NCI-H1105 (cell line): Measurements from ENCODE around the gene SERPINA1.
"Not testable (repeated sequence)": the region's sequence is repeated elsewhere in the genome, so short reads cannot be mapped to it uniquely, and the experiment has no call there.

Experiments used
- DNase-seq: peaks from one replicate; lab custom pipeline; 2025; lab: John Stamatoyannopoulos, UW

SERPINA1 gene

DNA sequence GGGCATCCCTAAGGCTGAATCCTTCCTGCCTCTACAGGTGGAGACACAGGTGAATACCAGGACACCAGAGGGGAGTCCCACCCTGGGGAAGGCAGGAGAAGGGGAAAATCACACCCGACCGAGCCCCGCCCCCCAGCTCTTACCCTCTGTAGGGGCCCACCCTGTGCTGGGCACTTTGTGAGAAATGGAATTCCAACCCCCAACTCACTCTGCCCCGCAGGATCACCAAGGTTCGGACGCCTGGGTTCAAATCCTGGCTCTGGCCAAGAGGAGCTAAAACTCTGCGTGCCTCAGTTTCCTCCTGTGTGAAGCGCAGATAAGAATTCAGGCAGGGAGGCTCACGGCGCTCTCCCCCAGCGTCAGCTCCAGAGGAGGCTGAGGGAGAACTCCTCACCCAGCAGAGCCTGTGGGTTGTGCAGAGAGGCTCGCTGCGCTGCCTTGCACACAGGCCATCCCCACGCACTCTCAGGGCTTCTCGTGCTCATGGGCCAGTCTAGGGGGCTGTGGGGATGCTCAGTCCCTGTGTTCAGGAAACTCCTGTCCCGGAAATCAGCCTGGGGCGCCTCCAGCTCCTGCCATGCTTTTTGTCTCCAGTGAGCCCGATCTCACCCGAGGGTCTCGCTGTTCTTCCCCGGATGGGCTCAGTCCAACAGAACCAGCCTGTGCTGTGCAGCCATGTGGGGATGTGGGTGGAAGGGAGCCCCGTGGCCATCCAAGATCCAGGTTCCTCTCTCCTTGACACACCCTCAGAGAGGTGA is 18.5 kb downstream of the SERPINA1 start:
- not testable (repeated sequence) for DNase-seq

- no peak for DNase-seq
Observed at GRCh38 chr14:94368956-94369355, 19.4 kb downstream of the SERPINA1 start.

- no peak for DNase-seq
Observed at GRCh38 chr14:94368243-94368590, 20.2 kb downstream of the SERPINA1 start.

DNA sequence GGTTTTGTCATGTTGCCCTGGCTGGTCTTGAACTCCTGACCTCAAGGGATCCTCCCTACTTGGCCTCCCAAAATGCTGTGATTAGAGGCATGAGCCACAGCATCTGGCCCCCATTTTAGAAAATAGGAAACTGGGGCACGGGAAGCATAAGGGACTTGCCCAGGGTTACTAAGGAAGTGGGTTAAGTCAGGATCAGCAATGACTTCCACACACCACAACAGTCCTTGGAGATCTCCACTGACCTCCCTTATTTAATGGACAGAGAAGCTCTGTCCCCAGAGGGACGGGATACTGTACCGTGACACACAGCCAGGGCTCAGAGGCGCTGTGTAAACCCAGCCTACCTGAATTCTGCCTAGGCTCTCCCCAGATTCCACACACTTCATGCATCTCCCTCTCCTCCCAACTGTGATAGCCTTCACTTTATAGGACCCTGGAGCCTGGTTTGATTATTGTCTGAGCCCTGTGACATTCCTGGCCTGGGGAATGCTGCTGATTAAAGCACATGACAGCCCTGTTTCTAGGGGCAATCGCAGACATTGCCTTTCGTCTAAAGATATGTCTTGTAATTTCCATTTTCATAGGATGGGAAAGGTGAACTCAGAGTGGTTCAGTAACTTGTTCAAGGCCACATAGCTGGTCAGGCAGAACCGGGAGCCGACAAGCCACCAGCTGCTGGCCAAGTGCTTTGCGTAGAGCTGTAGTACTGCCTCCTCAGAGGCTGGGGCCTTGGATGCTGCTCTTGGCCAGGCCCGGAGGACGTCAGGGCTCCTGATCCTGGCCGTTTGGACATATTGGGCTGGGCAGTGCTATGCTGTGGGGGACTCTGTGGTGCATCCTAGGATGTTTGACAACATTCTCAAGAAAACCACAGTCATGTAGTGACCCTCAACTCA is 20.8 kb downstream of the SERPINA1 start:
- no peak for DNase-seq

DNA sequence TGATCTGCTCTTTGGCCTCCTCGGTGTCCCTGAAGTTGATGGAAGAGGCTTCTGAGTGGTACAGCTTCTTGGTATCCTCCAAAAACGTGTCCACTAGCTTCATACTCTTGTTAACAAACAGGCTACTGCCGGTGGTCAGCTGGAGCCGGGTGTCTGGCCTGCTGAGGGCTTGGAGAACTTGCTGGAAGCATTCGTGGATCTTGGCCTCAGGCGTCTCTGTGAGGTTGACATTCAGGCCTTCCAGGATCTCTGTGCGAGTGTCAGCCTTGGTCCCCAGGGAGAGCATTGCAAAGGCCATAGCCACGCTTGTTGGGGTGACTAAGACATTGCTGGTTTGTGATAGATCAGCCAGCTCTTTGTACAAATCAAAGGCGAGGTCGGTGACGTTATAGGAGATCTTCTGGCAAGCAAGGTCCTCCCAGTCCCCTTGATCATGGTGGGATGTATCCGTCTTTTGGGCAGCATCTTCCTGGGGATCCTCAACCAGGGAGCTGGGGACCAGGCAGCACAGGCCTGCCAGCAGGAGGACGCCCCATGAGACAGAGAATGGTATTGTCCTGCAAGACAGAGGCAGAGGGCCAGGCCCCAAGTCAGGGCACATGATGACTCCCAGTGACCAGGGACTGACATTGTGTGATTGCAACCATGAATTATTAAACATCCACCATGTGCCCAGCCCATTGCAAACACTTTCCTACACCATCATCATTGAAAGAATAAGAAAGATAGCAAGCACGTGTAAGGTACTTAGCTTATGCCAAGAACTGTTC is 22.1 kb downstream of the SERPINA1 start, which contains the start of gene SERPINA2:
TSS of gene SERPINA2 (minus strand) at position 553 of the 770 bp plus-strand sequence.
- no peak for DNase-seq

GRCh38 chr14:94365624-94366023 is 22.8 kb downstream of the SERPINA1 start:
- no peak for DNase-seq

DNA sequence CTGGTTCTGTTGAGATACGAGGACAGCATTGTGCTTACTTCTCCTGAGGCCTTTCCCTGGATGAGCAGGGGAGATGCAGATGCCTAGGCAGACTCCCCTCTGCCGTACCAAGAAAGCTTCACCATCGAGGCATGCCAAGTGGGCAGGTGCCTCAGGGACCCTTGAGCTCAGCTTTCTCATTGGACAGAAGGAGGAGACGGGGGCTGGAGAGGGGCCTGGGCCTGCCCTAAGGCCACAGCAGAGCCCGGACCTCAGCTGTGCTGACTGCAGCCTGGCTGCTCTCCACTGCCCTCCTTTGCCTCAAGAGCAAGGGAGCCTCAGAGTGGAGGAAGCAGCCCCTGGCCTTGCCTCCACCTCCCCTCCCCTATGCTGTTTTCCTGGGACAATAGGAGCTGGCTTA is 23.4 kb downstream of the SERPINA1 start:
- DNase-seq, result no peak

- DNase-seq, result no peak
Observed at GRCh38 chr14:94364037-94364436, 24.4 kb downstream of the SERPINA1 start.

GRCh38 chr14:94363151-94363624 is 25.2 kb downstream of the SERPINA1 start:
- no peak for DNase-seq

DNA sequence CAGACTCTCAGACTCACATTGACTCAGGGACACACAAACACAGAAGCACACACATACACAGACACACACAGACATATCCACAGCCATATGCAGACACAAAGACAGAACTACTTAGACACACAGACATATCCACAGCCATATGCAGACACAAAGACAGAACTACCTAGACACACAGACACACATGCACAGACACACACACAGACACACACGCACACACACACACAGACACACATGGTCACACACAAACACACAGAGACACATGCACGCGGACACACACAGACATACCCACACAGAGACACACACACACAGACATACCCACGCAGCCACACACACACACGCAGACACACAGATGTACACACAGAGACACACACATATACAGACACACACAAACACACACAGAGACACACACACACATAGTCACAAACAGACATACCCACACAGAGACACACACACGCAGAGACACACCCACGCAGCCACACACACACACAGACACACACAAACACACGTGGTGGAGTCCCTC is 25.7 kb downstream of the SERPINA1 start:
- DNase-seq, result no peak

- DNase-seq, result no peak
Observed at GRCh38 chr14:94361682-94362081, 26.7 kb downstream of the SERPINA1 start.

DNA sequence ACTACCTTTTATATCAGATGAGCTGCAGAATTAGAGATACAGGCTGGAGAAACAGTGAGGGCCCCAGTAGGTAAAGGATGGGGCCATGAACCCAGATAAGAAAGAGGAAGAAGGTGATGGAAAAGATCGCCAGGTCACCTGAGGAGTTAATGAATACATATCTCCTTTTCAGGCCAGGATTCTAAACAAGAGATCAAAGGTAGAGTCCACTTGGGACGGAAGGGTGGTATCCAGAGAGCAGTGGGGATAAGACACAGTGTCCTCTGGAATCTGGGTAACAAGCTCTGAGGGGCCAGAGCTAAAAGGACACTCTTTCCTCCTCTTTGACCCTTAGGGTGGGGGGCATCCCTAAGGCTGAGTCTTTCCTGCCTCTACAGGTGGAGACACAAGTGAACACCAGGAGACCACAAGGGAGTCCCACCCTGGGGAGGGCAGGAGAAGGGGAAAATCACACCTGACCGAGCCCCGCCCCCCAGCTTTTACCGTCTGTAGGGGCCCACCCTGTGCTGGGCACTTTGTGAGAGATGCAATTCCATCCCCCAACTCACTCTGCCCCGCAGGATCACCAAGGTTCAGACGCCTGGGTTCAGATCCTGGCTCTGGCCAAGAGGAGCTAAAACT is 27.3 kb downstream of the SERPINA1 start:
- no peak for DNase-seq

DNA sequence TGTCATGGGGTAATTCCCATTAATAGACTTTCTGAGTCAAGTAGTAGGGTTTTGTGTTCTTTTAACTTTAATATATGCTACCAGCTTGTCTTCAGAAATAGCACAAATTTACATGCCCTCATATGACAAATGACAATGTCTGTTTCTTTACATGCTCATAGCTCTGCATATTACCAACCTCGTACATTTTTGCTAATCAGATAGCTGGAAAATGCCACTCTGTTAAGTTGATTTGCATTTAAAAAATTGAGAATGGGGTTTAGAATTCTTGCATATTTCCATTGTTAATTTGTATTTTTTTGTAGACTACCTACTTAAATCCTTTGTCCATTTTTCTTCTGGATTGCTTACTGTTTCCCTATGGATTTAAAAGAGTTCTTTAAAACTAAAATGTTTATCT is 31.2 kb downstream of the SERPINA1 start:
- DNase-seq, result no peak

DNA sequence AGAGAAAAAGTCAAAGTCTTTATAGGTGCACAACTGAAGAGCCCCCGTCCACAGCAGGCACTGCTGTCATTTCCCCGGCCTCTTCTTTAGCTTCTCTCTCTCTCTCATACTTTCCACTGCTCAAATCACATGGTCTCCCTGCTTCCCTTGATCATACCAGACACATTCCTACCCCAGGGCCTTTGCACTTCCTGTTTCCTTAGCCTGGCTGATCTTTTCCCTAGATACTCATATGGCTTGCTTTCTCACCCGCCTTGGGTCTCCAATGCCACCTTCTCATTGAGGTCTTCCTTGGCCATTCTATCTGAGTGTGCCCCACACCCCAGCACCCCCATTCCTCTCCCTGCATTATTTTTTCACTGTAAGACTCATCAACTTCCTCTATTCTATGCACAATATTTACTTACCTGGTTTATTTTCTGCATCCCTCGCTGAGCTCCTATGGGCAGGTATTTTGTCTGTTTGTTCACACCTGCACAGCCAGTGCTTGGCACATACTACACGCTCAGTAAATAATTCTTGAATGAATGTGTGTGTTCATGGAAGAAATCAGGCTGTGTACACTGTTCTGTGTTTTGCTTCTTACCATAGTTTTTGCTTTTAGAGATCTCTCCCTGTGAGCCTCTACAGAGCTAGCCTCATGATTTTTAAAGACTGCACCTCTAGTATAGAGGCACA is 31.9 kb downstream of the SERPINA1 start:
- no peak for DNase-seq

- no peak for DNase-seq
Observed at GRCh38 chr14:94355191-94355794, 33.1 kb downstream of the SERPINA1 start.

- no peak for DNase-seq
Observed at GRCh38 chr14:94354638-94355185, 33.7 kb downstream of the SERPINA1 start.

DNA sequence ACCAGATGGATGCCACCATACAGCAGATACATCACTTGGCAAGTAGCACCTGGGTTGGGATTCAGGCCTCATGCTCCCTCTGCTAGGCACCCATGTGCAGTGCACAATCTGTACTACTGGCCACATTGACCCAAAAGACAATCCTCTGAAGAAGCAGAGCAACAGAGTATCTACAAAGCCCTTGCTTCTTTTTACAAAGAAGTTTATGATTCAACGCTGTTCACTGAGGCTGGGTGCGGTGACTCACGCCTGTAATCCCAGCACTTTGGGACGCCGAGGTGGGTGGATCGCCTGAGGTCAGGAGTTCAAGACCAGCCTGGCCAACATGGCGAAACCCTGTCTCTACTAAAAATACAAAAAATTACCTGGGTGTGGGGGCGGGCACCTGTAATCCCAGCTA is 34.2 kb downstream of the SERPINA1 start:
- not testable (repeated sequence) for DNase-seq

DNA sequence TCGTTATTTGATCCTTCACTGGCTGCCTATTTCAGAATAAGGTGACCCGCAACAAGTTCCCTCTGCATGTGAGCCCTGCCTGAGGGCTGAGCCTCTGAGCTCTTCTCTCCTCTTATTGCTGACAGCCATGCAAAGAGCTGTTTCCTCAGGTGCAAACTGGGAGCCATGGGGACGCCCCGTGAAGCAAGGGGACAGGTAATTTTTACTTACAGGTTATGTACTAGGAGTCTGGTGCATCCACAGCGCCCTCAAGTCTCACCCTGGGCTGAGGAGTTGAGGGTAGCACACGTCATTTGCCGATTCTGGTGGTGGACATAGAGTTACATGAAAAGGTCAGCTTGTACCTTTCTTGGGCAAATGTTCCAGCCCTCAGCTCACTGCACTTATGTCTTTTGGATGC is 39.1 kb downstream of the SERPINA1 start:
- DNase-seq, result no peak

DNA sequence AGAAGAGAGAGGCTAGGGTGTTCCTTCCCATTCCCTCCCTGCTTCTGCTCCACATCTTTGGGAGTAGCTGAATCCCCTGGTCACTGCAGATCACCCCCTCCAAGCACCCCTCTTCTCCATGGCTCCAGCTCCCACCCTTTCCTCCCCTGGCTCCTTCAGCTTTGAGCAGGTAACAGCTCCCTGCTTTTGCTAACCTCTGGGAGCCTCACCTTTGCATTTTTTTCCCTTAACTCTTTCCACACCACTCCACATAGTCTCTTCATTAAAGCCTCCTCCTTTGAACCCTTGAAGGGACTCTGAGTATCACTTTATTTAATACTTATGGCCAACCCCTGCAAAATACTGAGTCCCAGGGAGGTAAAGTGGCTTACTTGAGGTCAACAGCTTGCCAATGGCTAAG is 39.6 kb downstream of the SERPINA1 start:
- no peak for DNase-seq

DNA sequence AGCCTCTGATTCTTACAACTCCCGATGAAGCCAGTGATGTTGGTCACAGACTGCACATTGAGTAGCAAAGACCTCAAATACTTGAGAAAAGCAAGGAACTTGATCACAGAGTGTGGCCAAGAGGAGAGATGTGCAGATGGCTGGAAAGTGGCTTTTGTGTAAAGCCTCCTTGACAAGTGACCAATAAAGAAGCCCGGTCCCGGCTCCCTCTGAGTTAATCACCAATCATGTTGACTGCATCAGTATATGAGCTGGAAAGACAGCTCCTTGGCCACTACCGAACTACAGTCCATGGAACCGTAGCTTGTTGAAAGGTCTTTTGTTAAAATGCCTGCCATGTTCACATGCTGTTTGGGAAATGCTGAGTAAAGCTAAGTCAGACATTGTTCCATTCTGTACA is 41.6 kb downstream of the SERPINA1 start:
- no peak for DNase-seq
